SK-N-SH (cell line): ENCODE results near the gene EFCAB12. TPM values are rescaled to one million over a fixed set of nuclear protein-coding genes. Genes with fewer than 3 reads are reported as not detected.

ENCODE experiments used
- CTCF ChIA-PET: fragments of 300-600, 350-600 bp; formaldehyde crosslinking; extraction: SDS; loops from one replicate; lab custom pipeline; 2021; lab: Yijun Ruan, JAX
- POLR2A ChIA-PET: fragments of 350-600 bp; sonication (Branson Sonifier 250); formaldehyde crosslinking; extraction: SDS; loops from one replicate; lab custom pipeline; 2020; ENCODE audit warnings: antibody characterized with exemption, inconsistent platforms; lab: Yijun Ruan, JAX
- DNase-seq: peaks from one replicate; pipeline ENCODE4 v3.0.0; 2012
- H2AFZ ChIP-seq: fragments of 200-600 bp; sonication (generic); 2 replicates; pipeline ENCODE4 v1.8.1; 2016; ENCODE audit warnings: antibody characterized with exemption, mild to moderate bottlenecking, low read depth
- H3F3A ChIP-seq: fragments of 200-600 bp; sonication (generic); replicated peaks from 2 replicates; pipeline ENCODE3; 2016; ENCODE audit warnings: antibody characterized with exemption, mild to moderate bottlenecking; ENCODE audit not compliant: insufficient read depth
- H3K27ac ChIP-seq, 2 experiments: fragments of 200-500 bp in 1 of 2; fragments of 200-600 bp in 1 of 2; sonication (Bioruptor generic) in 1 of 2; sonication (generic), shearing (Covaris generic) in 1 of 2; 2 replicates each; pipeline versions ENCODE4 v1.5.1 to v1.6.1; 2014 to 2016; ENCODE audit warnings: low read depth in 2 of 2, inconsistent platforms in 1 of 2, low read length in 1 of 2, mild to moderate bottlenecking in 1 of 2, mixed read lengths in 1 of 2
- H3K27me3 ChIP-seq: fragments of 200-600 bp; sonication (generic), shearing (Covaris generic); 2 replicates; pipeline ENCODE4 v1.6.1; 2016; ENCODE audit warnings: mixed run types; ENCODE audit not compliant: insufficient read depth
- H3K36me3 ChIP-seq, 2 experiments: fragments of 200-500 bp in 1 of 2; fragments of 200-600 bp in 1 of 2; sonication (Bioruptor generic) in 1 of 2; sonication (generic) in 1 of 2; replicated peaks in 1 of 2; 2 replicates each; pipeline versions ENCODE3 to v1.5.1; 2014 to 2016; ENCODE audit warnings: low read length in 1 of 2, mild to moderate bottlenecking in 1 of 2; ENCODE audit not compliant: insufficient read depth in 2 of 2, control insufficient read depth in 1 of 2
- H3K4me1 ChIP-seq, 2 experiments: fragments of 200-500 bp in 1 of 2; fragments of 200-600 bp in 1 of 2; sonication (Bioruptor generic) in 1 of 2; sonication (generic), shearing (Covaris generic) in 1 of 2; 2 replicates each; pipeline versions ENCODE4 v1.5.1 to v1.6.1; 2014 to 2016; ENCODE audit warnings: low read depth in 1 of 2, low read length in 1 of 2, mixed run types in 1 of 2; ENCODE audit not compliant: insufficient read depth in 2 of 2, control insufficient read depth in 1 of 2
- H3K4me2 ChIP-seq: fragments of 200-600 bp; sonication (generic), shearing (Covaris generic); 2 replicates; pipeline ENCODE4 v1.6.1; 2017; ENCODE audit warnings: mixed run types
- H3K4me3 ChIP-seq, 2 experiments: fragments of 200-500 bp in 1 of 2; fragments of 200-600 bp in 1 of 2; sonication (Bioruptor generic) in 1 of 2; sonication (generic), shearing (Covaris generic) in 1 of 2; 2 replicates each; pipeline versions ENCODE4 v1.5.1 to v1.8.1; 2014 to 2016; ENCODE audit warnings: low read depth in 2 of 2, inconsistent platforms in 1 of 2, low read length in 1 of 2, mild to moderate bottlenecking in 1 of 2, mixed read lengths in 1 of 2, moderate library complexity in 1 of 2
- H3K79me2 ChIP-seq: fragments of 200-600 bp; sonication (generic); 2 replicates; pipeline ENCODE4 v1.8.1; 2017; ENCODE audit warnings: mild to moderate bottlenecking; ENCODE audit not compliant: insufficient read depth
- H3K9ac ChIP-seq: fragments of 200-600 bp; sonication (generic); 2 replicates; pipeline ENCODE4 v1.6.1; 2017; ENCODE audit warnings: mixed run types
- H3K9me2 ChIP-seq: fragments of 200-600 bp; sonication (generic); 2 replicates; pipeline ENCODE4 v1.6.1; 2017; ENCODE audit warnings: mixed run types
- H3K9me3 ChIP-seq: fragments of 200-600 bp; sonication (generic); 2 replicates; pipeline ENCODE4 v1.6.1; 2017; ENCODE audit warnings: mixed run types, mild to moderate bottlenecking, moderate library complexity
- H4K20me1 ChIP-seq: fragments of 200-600 bp; sonication (generic); 2 replicates; pipeline ENCODE4 v1.6.1; 2017; ENCODE audit warnings: mild to moderate bottlenecking, mixed run types; ENCODE audit not compliant: insufficient read depth
- FOSL2 ChIP-seq: IDR thresholded peaks from 2 replicates; pipeline ENCODE4 v1.4.0; 2012; ENCODE audit warnings: low read depth, mild to moderate bottlenecking, moderate library complexity, borderline replicate concordance
- FOXJ3 ChIP-seq: sonication (generic); formaldehyde crosslinking; IDR thresholded peaks from 2 replicates; pipeline ENCODE4 v1.5.1; 2020; ENCODE audit warnings: mild to moderate bottlenecking, missing genetic modification reagents
- GABPA ChIP-seq: IDR thresholded peaks from 2 replicates; pipeline ENCODE4 v1.4.0; 2012; ENCODE audit warnings: low read depth, mild to moderate bottlenecking
- JUND ChIP-seq: IDR thresholded peaks from 2 replicates; pipeline ENCODE4 v1.4.0; 2012
- MXI1 ChIP-seq: IDR thresholded peaks from 2 replicates; pipeline ENCODE4 v1.6.1; 2012; ENCODE audit warnings: mild to moderate bottlenecking, low read depth, low read length, improper control_type of control experiment
- NFIC ChIP-seq: IDR thresholded peaks from 2 replicates; pipeline ENCODE4 v1.4.0; 2012; ENCODE audit warnings: borderline replicate concordance
- PBX3 ChIP-seq: IDR thresholded peaks from 2 replicates; pipeline ENCODE4; 2012
- POLR2AphosphoS5 ChIP-seq: IDR thresholded peaks from 2 replicates; pipeline ENCODE4 v1.6.1; 2012; ENCODE audit warnings: low read depth, low read length
- RAD21 ChIP-seq: IDR thresholded peaks from 2 replicates; pipeline ENCODE4 v1.6.1; 2012; ENCODE audit warnings: mild to moderate bottlenecking, low read length
- RCOR1 ChIP-seq: fragments of 150-350 bp; IDR thresholded peaks from 2 replicates; pipeline ENCODE4 v1.6.1; 2017; ENCODE audit warnings: antibody characterized with exemption, low read length
- REST ChIP-seq: IDR thresholded peaks from 2 replicates; pipeline ENCODE4 v1.6.1; 2012; ENCODE audit warnings: mild to moderate bottlenecking, low read depth, low read length, moderate library complexity
- RXRA ChIP-seq: IDR thresholded peaks from 2 replicates; pipeline ENCODE4 v1.4.0; 2012; ENCODE audit warnings: low read depth, mild to moderate bottlenecking, borderline replicate concordance
- SIN3A ChIP-seq: IDR thresholded peaks from 2 replicates; pipeline ENCODE4 v1.6.1; 2012; ENCODE audit warnings: low read depth, mild to moderate bottlenecking, low read length, moderate library complexity, borderline replicate concordance
- SMC3 ChIP-seq: IDR thresholded peaks from 2 replicates; pipeline ENCODE4 v1.6.1; 2012; ENCODE audit warnings: low read depth, low read length, improper control_type of control experiment
- TCF12 ChIP-seq: IDR thresholded peaks from 2 replicates; pipeline ENCODE4 v1.4.0; 2012
- USF1 ChIP-seq: IDR thresholded peaks from 2 replicates; pipeline ENCODE4 v1.4.0; 2012; ENCODE audit warnings: low read depth, borderline replicate concordance
- USF2 ChIP-seq: fragments of 150-350 bp; IDR thresholded peaks from 2 replicates; pipeline ENCODE4 v1.6.1; 2017; ENCODE audit warnings: antibody characterized with exemption, low read length, low read depth, borderline replicate concordance
- YY1 ChIP-seq: IDR thresholded peaks from 2 replicates; pipeline ENCODE4 v1.4.0; 2012; ENCODE audit warnings: low read depth, mild to moderate bottlenecking
- WGBS: methylation state at CpG from one replicate; pipeline ENCODE4 v1.1.6; 2017; ENCODE audit warnings: low lambda C conversion rate; 5-methylcytosine and 5-hydroxymethylcytosine counted together
- polyA plus RNA-seq, 3 experiments: library from polyadenylated mRNA; depleted of rRNA; stranded (reverse); fragments of >200 nt; gene quantifications; 2 replicates each; pipeline ENCODE4 v1.2.3, GENCODE V29; 2012

EFCAB12 gene
- polyA plus RNA-seq, 1 of the 3 experiments (the other 2 are of a cell fraction): 0.38 TPM

GRCh38 chr3:129421988-129422745, 6.3 kb downstream of the EFCAB12 start:
- H3K4me1 ChIP-seq: peaks cover 0 to 4% of the 10 kb centered on the region in 2 experiments; a peak in 1 of 4 replicates
- H3K4me2 ChIP-seq: no peak overlapping the region
- no peaks in the 10 kb centered on the region for H3K9me2 ChIP-seq
- POLR2A ChIA-PET: no interaction called here
- WGBS: 58% methylated on average over 6 of the region's 6 CpGs
- no peak overlapping the region for H3K9ac ChIP-seq
- TF ChIP-seq RAD21: no peak
- no peak for TF ChIP-seq YY1
- TF ChIP-seq POLR2AphosphoS5: no peak
- no peak for TF ChIP-seq TCF12
- no peak for TF ChIP-seq USF1
- TF ChIP-seq GABPA: no peak
- TF ChIP-seq NFIC: no peak
- TF ChIP-seq SIN3A: no peak
- no peak for TF ChIP-seq REST
- no peak for TF ChIP-seq PBX3
- no peak for TF ChIP-seq MXI1
- no peak for TF ChIP-seq JUND
- TF ChIP-seq SMC3: no peak
- TF ChIP-seq FOXJ3: no peak
- TF ChIP-seq RXRA: no peak
- no peak for TF ChIP-seq FOSL2
- TF ChIP-seq USF2: no peak
- TF ChIP-seq RCOR1: no peak
- TF ChIP-seq, all 33 proteins: peak for 0
- Histone ChIP-seq H3K27ac (no peak overlapping the region), H3K9me3 (no peaks in the 10 kb centered on the region), H4K20me1 (no peaks in the 10 kb centered on the region), H3K4me3 (no peak overlapping the region), H3K79me2 (no peaks in the 10 kb centered on the region), H3K36me3 (no peaks in the 10 kb centered on the region), H3F3A (no peaks in the 10 kb centered on the region), H2AFZ (no peak overlapping the region), H3K27me3 (no peaks in the 10 kb centered on the region)
- CTCF ChIA-PET: interaction anchor here (1.8 kb wide), 1 partner anchor 38 kb away, joined by 9 read pairs; no protein-coding TSS in a partner anchor
- no peak for DNase-seq
